Natural killer cell (primary cell): Measurements from ENCODE around the gene MRPS34. TPM values are rescaled to one million over a fixed set of nuclear protein-coding genes. Genes with fewer than 3 reads are reported as not detected.
A peak's percentile ranks its signal among the peaks of the same experiment; 100 is the strongest.

ENCODE experiments used
- ATAC-seq, 3 donors: fragments of 150-1000 bp in 2 of 3; fragments of 200-7000 bp in 1 of 3; cut with Tn5 transposase; 1 replicate in 1 of 3; 2 replicates in 2 of 3; pipeline ENCODE4 v1.10.0; 2021; ENCODE audit warnings: mild to moderate bottlenecking in 2 of 3, moderate library complexity in 2 of 3
- DNase-seq, 2 donors: peaks; one replicate each; pipeline versions ENCODE4 v3.0.0 to v3.0.0-alpha.2; 2013 to 2021; ENCODE audit warnings: mixed read lengths in 1 of 2
- H3K27ac ChIP-seq: one replicate; pipeline ENCODE4 v1.5.1; 2013; ENCODE audit warnings: mild to moderate bottlenecking, low read length
- H3K27me3 ChIP-seq: one replicate; pipeline ENCODE4 v1.6.1; 2013; ENCODE audit warnings: low read length; ENCODE audit not compliant: control insufficient read depth, insufficient read depth
- H3K36me3 ChIP-seq: one replicate; pipeline ENCODE4 v1.6.1; 2013; ENCODE audit warnings: low read length; ENCODE audit not compliant: control insufficient read depth, insufficient read depth
- H3K4me1 ChIP-seq: one replicate; pipeline ENCODE4 v1.6.1; 2013; ENCODE audit warnings: low read length; ENCODE audit not compliant: control insufficient read depth, insufficient read depth
- H3K4me3 ChIP-seq: one replicate; pipeline ENCODE4 v1.5.1; 2013; ENCODE audit warnings: low read length
- H3K9me3 ChIP-seq: one replicate; pipeline ENCODE4 v1.6.1; 2013; ENCODE audit warnings: low read length; ENCODE audit not compliant: control insufficient read depth, insufficient read depth
- H3K27ac Mint-ChIP-seq, 2 donors: one replicate each; pipeline ENCODE4 v1.8.0; 2022; ENCODE audit warnings: mild to moderate bottlenecking in 2 of 2, mixed read lengths in 2 of 2, moderate library complexity in 1 of 2
- H3K27me3 Mint-ChIP-seq, 2 donors: one replicate each; pipeline ENCODE4 v1.8.0; 2022; ENCODE audit warnings: low read depth in 2 of 2, mixed read lengths in 2 of 2
- H3K36me3 Mint-ChIP-seq: one replicate; pipeline ENCODE4 v1.8.0; 2022; ENCODE audit warnings: mixed read lengths
- H3K4me1 Mint-ChIP-seq, 2 donors: one replicate each; pipeline ENCODE4 v1.8.0; 2022; ENCODE audit warnings: mixed read lengths in 2 of 2
- H3K4me3 Mint-ChIP-seq: one replicate; pipeline ENCODE4 v1.8.0; 2022; ENCODE audit warnings: mild to moderate bottlenecking, moderate library complexity, mixed read lengths
- H3K9me3 Mint-ChIP-seq, 2 donors: one replicate each; pipeline ENCODE4 v1.8.0; 2022; ENCODE audit warnings: mixed read lengths in 2 of 2
- WGBS: methylation state at CpG from one replicate; pipeline ENCODE4 v1.1.7; 2013; ENCODE audit warnings: missing lambda C conversion rate; ENCODE audit not compliant: insufficient coverage; 5-methylcytosine and 5-hydroxymethylcytosine counted together
- intact Hi-C: fragments of 100-400 bp; cut with micrococcal nuclease; formaldehyde crosslinking; loops from one replicate; pipeline ENCODE4 v1.14.2; 2022
- total RNA-seq, 4 donors: library from RNA; stranded (reverse); fragments of 120-200 nt in 1 of 4; gene quantifications; one replicate each; pipeline versions ENCODE4 v1.2.3 to v1.2.4, GENCODE V29; 2013 to 2022
- TF ChIP-seq, protein P1 (sequence below): fragments of 200-600 bp; IDR thresholded peaks from one replicate; pipeline ENCODE4 v1.8.0; 2022; ENCODE audit warnings: antibody characterized with exemption

MRPS34 gene
- total RNA-seq, 3 donors from 2014 or later (not counting 1 experiment from before 2014, with no cell fraction given), result 26.5 to 42.0 (median 41.4) TPM

GRCh38 chr16:1781758-1782407 is 8.9 kb upstream of the MRPS34 start:
- Histone ChIP-seq H3K27ac (peak overlapping the region; percentile 19), H3K4me3 (peak overlapping the region; percentile 51), H3K27me3 (no peaks in the 10 kb centered on the region), H3K9me3 (no peaks in the 10 kb centered on the region), H3K36me3 (peaks cover 18% of the 10 kb centered on the region), H3K4me1 (peaks cover 49% of the 10 kb centered on the region)
- no peaks in the 10 kb centered on the region for H3K9me3 Mint-ChIP-seq
- TF ChIP-seq, protein P1, sequence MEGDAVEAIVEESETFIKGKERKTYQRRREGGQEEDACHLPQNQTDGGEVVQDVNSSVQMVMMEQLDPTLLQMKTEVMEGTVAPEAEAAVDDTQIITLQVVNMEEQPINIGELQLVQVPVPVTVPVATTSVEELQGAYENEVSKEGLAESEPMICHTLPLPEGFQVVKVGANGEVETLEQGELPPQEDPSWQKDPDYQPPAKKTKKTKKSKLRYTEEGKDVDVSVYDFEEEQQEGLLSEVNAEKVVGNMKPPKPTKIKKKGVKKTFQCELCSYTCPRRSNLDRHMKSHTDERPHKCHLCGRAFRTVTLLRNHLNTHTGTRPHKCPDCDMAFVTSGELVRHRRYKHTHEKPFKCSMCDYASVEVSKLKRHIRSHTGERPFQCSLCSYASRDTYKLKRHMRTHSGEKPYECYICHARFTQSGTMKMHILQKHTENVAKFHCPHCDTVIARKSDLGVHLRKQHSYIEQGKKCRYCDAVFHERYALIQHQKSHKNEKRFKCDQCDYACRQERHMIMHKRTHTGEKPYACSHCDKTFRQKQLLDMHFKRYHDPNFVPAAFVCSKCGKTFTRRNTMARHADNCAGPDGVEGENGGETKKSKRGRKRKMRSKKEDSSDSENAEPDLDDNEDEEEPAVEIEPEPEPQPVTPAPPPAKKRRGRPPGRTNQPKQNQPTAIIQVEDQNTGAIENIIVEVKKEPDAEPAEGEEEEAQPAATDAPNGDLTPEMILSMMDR, result peak; percentile 38
- H3K27me3 Mint-ChIP-seq, result no peaks in the 10 kb centered on the region
- H3K4me3 Mint-ChIP-seq, result peak overlapping the region; percentile 89
- under 1% methylated on average over 70 of the region's 70 CpGs for WGBS
- peak; percentile 38 to 65 for DNase-seq
- intact Hi-C loops, result loop anchor here (1.0 to 2.0 kb wide), 2 partner anchors 9 to 45 kb away; partner anchors contain the start of genes FAHD1, HAGH and MRPS34
- H3K27ac Mint-ChIP-seq, result peak overlapping the region; percentile 88 to 92
- peaks cover 10 to 22% of the 10 kb centered on the region in 2 donors for H3K4me1 Mint-ChIP-seq
- peak in 2 of 3 donors; percentile 0 for ATAC-seq
- no peaks in the 10 kb centered on the region for H3K36me3 Mint-ChIP-seq

DNA sequence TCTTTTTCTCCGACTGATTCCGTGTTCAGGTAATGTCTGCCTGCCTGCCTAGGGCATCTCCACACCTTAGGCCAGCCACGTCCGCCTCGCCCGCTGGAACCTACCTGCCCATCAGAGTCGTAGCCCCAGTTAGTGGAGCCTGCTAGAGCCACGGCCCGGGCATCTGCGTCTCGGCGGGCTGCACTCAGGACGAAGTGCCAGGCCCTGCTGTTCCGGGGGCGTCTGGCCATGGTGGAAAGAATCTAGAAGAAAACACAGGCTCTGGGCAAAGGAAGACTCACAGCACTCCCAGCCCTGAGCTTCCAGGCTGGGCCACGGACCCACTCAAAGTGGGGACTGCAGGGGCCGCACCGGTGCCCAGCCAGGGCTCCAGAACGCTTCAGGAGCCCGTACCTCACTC is 8.3 kb upstream of the MRPS34 start:
- ATAC-seq, result no peak
- Histone ChIP-seq H3K4me1 (peaks cover 49% of the 10 kb centered on the region), H3K27ac (peak overlapping the region; percentile 19)

GRCh38 chr16:1780677-1781072 is 7.7 kb upstream of the MRPS34 start:
- intact Hi-C loops, result no loop called here
- ATAC-seq (no peak), DNase-seq (no peak)
- Histone ChIP-seq H3K9me3 (no peaks in the 10 kb centered on the region), H3K36me3 (peaks cover 19% of the 10 kb centered on the region), H3K27ac (no peak overlapping the region), H3K4me3 (no peak overlapping the region), H3K4me1 (peaks cover 49% of the 10 kb centered on the region), H3K27me3 (no peaks in the 10 kb centered on the region)
- Mint-ChIP-seq H3K27me3 (no peaks in the 10 kb centered on the region), H3K27ac (peak overlapping the region in 1 of 2 donors; percentile 88), H3K4me1 (peaks cover 10 to 22% of the 10 kb centered on the region in 2 donors), H3K4me3 (peak overlapping the region; percentile 89), H3K36me3 (no peaks in the 10 kb centered on the region), H3K9me3 (no peaks in the 10 kb centered on the region)
- WGBS, result 93% methylated on average over 6 of the region's 6 CpGs
- TF ChIP-seq, protein P1, result no peak

More for the DNA sequence above, 8.3 kb upstream of the MRPS34 start:
- WGBS, result 82% methylated on average over 20 of the region's 20 CpGs
- H3K4me1 Mint-ChIP-seq, result peaks cover 10 to 22% of the 10 kb centered on the region in 2 donors
- Histone ChIP-seq H3K36me3 (peaks cover 19% of the 10 kb centered on the region), H3K9me3 (no peaks in the 10 kb centered on the region), H3K27me3 (no peaks in the 10 kb centered on the region), H3K4me3 (peak overlapping the region; percentile 51)
- no peak for DNase-seq
- no peaks in the 10 kb centered on the region for H3K9me3 Mint-ChIP-seq
- intact Hi-C loops, result no loop called here
- peak overlapping the region; percentile 89 for H3K4me3 Mint-ChIP-seq
- H3K36me3 Mint-ChIP-seq, result no peaks in the 10 kb centered on the region
- TF ChIP-seq, protein P1, result no peak
- peak overlapping the region; percentile 88 to 92 for H3K27ac Mint-ChIP-seq
- no peaks in the 10 kb centered on the region for H3K27me3 Mint-ChIP-seq
